HepG2 (cell line): ENCODE results near the gene HES7. TPM values are rescaled to one million over a fixed set of nuclear protein-coding genes. Genes with fewer than 3 reads are reported as not detected.

Source experiments
- ATAC-seq: fragments of 200-7000 bp; cut with Tn5 transposase; 3 replicates; pipeline ENCODE4 v1.9.1; 2020; ENCODE audit warnings: mild to moderate bottlenecking, moderate library complexity
- BruUV-seq: library from RNA; stranded (reverse); fragments of 400-500 nt; replicated peaks from 2 replicates; lab custom pipeline; 2021; lab: Mats Ljungman, UMichigan
- CTCF ChIA-PET: fragments of 300-600 bp; formaldehyde crosslinking; extraction: SDS; loops from one replicate; lab custom pipeline; 2021; ENCODE audit warnings: low total read pairs, inconsistent platforms, low intra/inter-chr PET ratio; lab: Yijun Ruan, JAX
- POLR2A ChIA-PET: fragments of 350-600 bp; sonication (Branson Sonifier 250); formaldehyde crosslinking; loops from one replicate; lab custom pipeline; 2020; ENCODE audit warnings: antibody characterized with exemption, inconsistent platforms; lab: Yijun Ruan, JAX
- DNase-seq: peaks from one replicate; pipeline ENCODE4 v3.0.0-alpha.2; 2015; ENCODE audit warnings: low spot score
- FAIRE-seq: peaks from 3 replicates; lab custom pipeline; 2011; peaks lifted over from hg19 to GRCh38; lab: Jason Lieb, UNC
- H2AFZ ChIP-seq: one replicate; pipeline ENCODE4 v1.6.1; 2011; ENCODE audit warnings: low read length, inconsistent platforms
- H3K27ac ChIP-seq: fragments of 300-600 bp; 3 replicates; pipeline ENCODE4 v1.8.0; 2011; ENCODE audit warnings: mixed run types, mild to moderate bottlenecking, mixed read lengths, low read length, inconsistent platforms; ENCODE audit not compliant: insufficient read depth; ENCODE audit errors: extremely low read length
- H3K27me3 ChIP-seq, 2 experiments: fragments of 200-600 bp in 1 of 2; 2 replicates in 1 of 2; 3 replicates in 1 of 2; pipeline versions ENCODE4 v1.6.0 to v1.8.0; 2011; ENCODE audit warnings: low read length in 2 of 2, mild to moderate bottlenecking in 2 of 2, moderate library complexity in 2 of 2, inconsistent platforms in 1 of 2; ENCODE audit not compliant: insufficient read depth in 2 of 2, control insufficient read depth in 1 of 2
- H3K36me3 ChIP-seq, 2 experiments: fragments of 200-600 bp in 1 of 2; replicated peaks in 1 of 2; 2 replicates in 1 of 2; 3 replicates in 1 of 2; pipeline versions ENCODE4 v1.5.1 to v1.8.0; 2011; ENCODE audit warnings: low read length in 2 of 2, inconsistent platforms in 1 of 2; ENCODE audit not compliant: insufficient read depth in 2 of 2, control insufficient read depth in 1 of 2
- H3K4me1 ChIP-seq: 2 replicates; pipeline ENCODE4 v1.5.1; 2012; ENCODE audit warnings: low read length, inconsistent platforms; ENCODE audit not compliant: insufficient read depth
- H3K4me2 ChIP-seq: 2 replicates; pipeline ENCODE4 v1.6.0; 2011; ENCODE audit warnings: low read depth, low read length, inconsistent platforms
- H3K4me3 ChIP-seq, 3 experiments: fragments of 200-600 bp in 1 of 3; sonication (generic), shearing (Covaris generic) in 1 of 3; replicated peaks in 1 of 3; 2 replicates each; pipeline ENCODE4 v1.5.1; 2011 to 2016; ENCODE audit warnings: low read length in 3 of 3, inconsistent platforms in 2 of 3, low read depth in 2 of 3, mild to moderate bottlenecking in 2 of 3, control low read depth in 1 of 3, mixed read lengths in 1 of 3; ENCODE audit not compliant: insufficient read depth in 1 of 3
- H3K79me2 ChIP-seq: one replicate; pipeline ENCODE4 v1.6.1; 2011; ENCODE audit warnings: low read length, inconsistent platforms; ENCODE audit not compliant: insufficient read depth
- H3K9ac ChIP-seq: 2 replicates; pipeline ENCODE4 v1.6.0; 2011; ENCODE audit warnings: mild to moderate bottlenecking, low read depth, low read length, inconsistent platforms; ENCODE audit not compliant: insufficient read depth
- H3K9me3 ChIP-seq: 2 replicates; pipeline ENCODE4 v1.5.1; 2012; ENCODE audit warnings: mild to moderate bottlenecking, low read length
- H4K20me1 ChIP-seq: 2 replicates; pipeline ENCODE4 v1.6.0; 2011; ENCODE audit warnings: inconsistent platforms, mild to moderate bottlenecking, low read length, moderate library complexity; ENCODE audit not compliant: insufficient read depth
- ARNT ChIP-seq: fragments of 450-650 bp; IDR thresholded peaks from 2 replicates; pipeline ENCODE4 v1.6.1; 2017
- CHD4 ChIP-seq: fragments of 200-600 bp; sonication (generic); IDR thresholded peaks from 2 replicates; pipeline ENCODE4 v1.7.0; 2017; ENCODE audit warnings: mild to moderate bottlenecking, low read length, borderline replicate concordance
- DMAP1 ChIP-seq: IDR thresholded peaks from 2 replicates; pipeline ENCODE4 v1.6.1; 2016
- ESRRA ChIP-seq: sonication (generic); formaldehyde crosslinking; IDR thresholded peaks from 2 replicates; pipeline ENCODE4 v1.5.1; 2020; ENCODE audit warnings: mild to moderate bottlenecking, low read depth, missing genetic modification reagents
- KDM4B ChIP-seq: sonication (generic); formaldehyde crosslinking; IDR thresholded peaks from 2 replicates; pipeline ENCODE4 v1.4.0; 2020; ENCODE audit warnings: missing genetic modification reagents
- LCORL ChIP-seq, 2 experiments: fragments of 450-650 bp in 1 of 2; sonication (generic) in 1 of 2; formaldehyde crosslinking in 1 of 2; IDR thresholded peaks; 2 replicates each; pipeline versions ENCODE4 v1.5.0 to v1.6.1; 2017 to 2020; ENCODE audit warnings: antibody characterized with exemption in 1 of 2, missing genetic modification reagents in 1 of 2
- MAZ ChIP-seq, 2 experiments: sonication (generic) in 1 of 2; formaldehyde crosslinking in 1 of 2; IDR thresholded peaks; 2 replicates each; pipeline versions ENCODE4 v1.5.0 to v1.6.1; 2012 to 2020; ENCODE audit warnings: low read depth in 2 of 2, mild to moderate bottlenecking in 2 of 2, borderline replicate concordance in 1 of 2, improper control_type of control experiment in 1 of 2, low read length in 1 of 2, missing genetic modification reagents in 1 of 2, moderate library complexity in 1 of 2
- MXD4 ChIP-seq: IDR thresholded peaks from 2 replicates; pipeline ENCODE4 v1.6.1; 2016; ENCODE audit warnings: mild to moderate bottlenecking, missing biosample characterization, missing genetic modification reagents
- NR2F2 ChIP-seq: IDR thresholded peaks from 2 replicates; pipeline ENCODE4 v1.6.1; 2012; ENCODE audit warnings: low read depth, inconsistent platforms, borderline replicate concordance
- REXO4 ChIP-seq: sonication (generic); formaldehyde crosslinking; IDR thresholded peaks from 2 replicates; pipeline ENCODE4 v1.8.0; 2022; ENCODE audit warnings: missing genetic modification reagents, mild to moderate bottlenecking, borderline replicate concordance
- SAP130 ChIP-seq: IDR thresholded peaks from 2 replicates; pipeline ENCODE4 v1.6.1; 2016; ENCODE audit warnings: low read depth
- SOX6 ChIP-seq, 2 experiments: fragments of 450-650 bp in 1 of 2; sonication (generic) in 1 of 2; formaldehyde crosslinking in 1 of 2; IDR thresholded peaks; 2 replicates each; pipeline versions ENCODE4 v1.4.0 to v1.6.1; 2017 to 2020; ENCODE audit warnings: antibody characterized with exemption in 1 of 2, mild to moderate bottlenecking in 1 of 2, missing genetic modification reagents in 1 of 2
- SRSF9 ChIP-seq: fragments of 200-400 bp; formaldehyde crosslinking; IDR thresholded peaks from 2 replicates; pipeline ENCODE4 v1.6.1; 2018; ENCODE audit warnings: borderline replicate concordance, mild to moderate bottlenecking, low read depth, low read length; ENCODE audit not compliant: insufficient read depth, poor library complexity, severe bottlenecking
- TRIM24 ChIP-seq: sonication (generic); formaldehyde crosslinking; IDR thresholded peaks from 2 replicates; pipeline ENCODE4 v1.8.0; 2022; ENCODE audit warnings: mild to moderate bottlenecking, missing genetic modification reagents
- ZFX ChIP-seq: sonication (generic); formaldehyde crosslinking; IDR thresholded peaks from 2 replicates; pipeline ENCODE4 v1.4.0; 2020; ENCODE audit warnings: mild to moderate bottlenecking, low read depth, missing genetic modification reagents, moderate library complexity
- ZNF556 ChIP-seq: sonication (generic); formaldehyde crosslinking; IDR thresholded peaks from 2 replicates; pipeline ENCODE4 v1.4.0; 2020; ENCODE audit warnings: mild to moderate bottlenecking, missing genetic modification reagents, borderline replicate concordance
- ZSCAN29 ChIP-seq: sonication (generic); formaldehyde crosslinking; conservative IDR thresholded peaks from 2 replicates; pipeline ENCODE4 v1.4.0; 2020; ENCODE audit warnings: mild to moderate bottlenecking, missing genetic modification reagents
- WGBS: methylation state at CpG from one replicate; pipeline ENCODE4 v1.1.6; 2017; ENCODE audit warnings: low lambda C conversion rate; 5-methylcytosine and 5-hydroxymethylcytosine counted together
- in situ Hi-C: cut with HindIII; loops from 2 replicates; pipeline ENCODE4 v1.10.0; 2017; ENCODE audit warnings: low pct_unique_long_range_greater_than_20kb; ENCODE audit not compliant: extremely low pct_ligation_motif_present
- intact Hi-C: fragments of 100-400 bp; cut with micrococcal nuclease; formaldehyde crosslinking; loops from one replicate; pipeline ENCODE4 v1.10.0; 2022; ENCODE audit not compliant: unreplicated experiment
- polyA plus RNA-seq, 8 experiments: library from polyadenylated mRNA; depleted of rRNA in 3 of 8; stranded (reverse) in 7 of 8; unstranded in 1 of 8; fragments of >200 nt; fragmentation: Illumina TruSeq in 4 of 8; extraction: Trizol in 4 of 8; gene quantifications; 2 replicates each; pipeline versions ENCODE4 v1.2.1 to v1.2.3, GENCODE V29; 2011 to 2016; ENCODE audit warnings: low read depth in 4 of 8, missing spikeins in 1 of 8, mixed read lengths in 1 of 8; ENCODE audit not compliant: insufficient read depth in 1 of 8
- total RNA-seq, 5 experiments: library from RNA; depleted of rRNA; stranded (reverse); fragments of >200 nt; fragmentation: Illumina TruSeq; extraction: Trizol; gene quantifications; 2 replicates each; pipeline ENCODE4 v1.2.3, GENCODE V29; 2016; ENCODE audit warnings: low read depth in 1 of 5
- TF ChIP-seq, protein P1 (sequence below): sonication (generic); formaldehyde crosslinking; IDR thresholded peaks from 2 replicates; pipeline ENCODE4 v1.8.1; 2023; ENCODE audit warnings: mild to moderate bottlenecking, missing genetic modification reagents
- TF ChIP-seq, protein P2 (sequence below): sonication (generic); formaldehyde crosslinking; IDR thresholded peaks from 2 replicates; pipeline ENCODE4 v1.9.0; 2021; ENCODE audit warnings: missing genetic modification reagents, mild to moderate bottlenecking, borderline replicate concordance

Gene HES7
- total and polyA plus RNA-seq, 2 of the 13 experiments (the other 11 are each of a cell fraction or from before 2014, with no cell fraction given): not detected

- Histone ChIP-seq H3K36me3 (no peaks in the 10 kb centered on the region), H3K4me2 (peak overlapping the region; percentile 100), H3K79me2 (no peaks in the 10 kb centered on the region), H2AFZ (peak overlapping the region; percentile 71), H3K27me3 (peaks cover 5 to 46% of the 10 kb centered on the region in 2 experiments), H4K20me1 (peaks cover 3% of the 10 kb centered on the region; the same call in 1 of the 2 replicates), H3K4me3 (peak overlapping the region; percentile 58 to 95 (median 68)), H3K9ac (peak overlapping the region; percentile 32; the same call in 1 of the 2 replicates), H3K9me3 (no peaks in the 10 kb centered on the region), H3K4me1 (peaks cover 45% of the 10 kb centered on the region), H3K27ac (no peak overlapping the region)
- intact Hi-C loops: no loop called here
- ChIA-PET CTCF (no interaction called here), POLR2A (interaction anchor here (1.0 to 1.9 kb wide), 4 partner anchors 8 to 284 kb away, joined by 4 to 11 read pairs (median 4); partner anchors contain the start of gene ALOXE3)
- in situ Hi-C loops: loop anchor here (10.0 kb wide), 1 partner anchor 58 kb away; no protein-coding TSS in a partner anchor
- BruUV-seq: no TSS peak
- no peak for DNase-seq
- WGBS: under 1% methylated on average over 27 of the region's 45 CpGs
- peak; percentile 32 for ATAC-seq
- FAIRE-seq: no peak
- TF ChIP-seq, protein P1, sequence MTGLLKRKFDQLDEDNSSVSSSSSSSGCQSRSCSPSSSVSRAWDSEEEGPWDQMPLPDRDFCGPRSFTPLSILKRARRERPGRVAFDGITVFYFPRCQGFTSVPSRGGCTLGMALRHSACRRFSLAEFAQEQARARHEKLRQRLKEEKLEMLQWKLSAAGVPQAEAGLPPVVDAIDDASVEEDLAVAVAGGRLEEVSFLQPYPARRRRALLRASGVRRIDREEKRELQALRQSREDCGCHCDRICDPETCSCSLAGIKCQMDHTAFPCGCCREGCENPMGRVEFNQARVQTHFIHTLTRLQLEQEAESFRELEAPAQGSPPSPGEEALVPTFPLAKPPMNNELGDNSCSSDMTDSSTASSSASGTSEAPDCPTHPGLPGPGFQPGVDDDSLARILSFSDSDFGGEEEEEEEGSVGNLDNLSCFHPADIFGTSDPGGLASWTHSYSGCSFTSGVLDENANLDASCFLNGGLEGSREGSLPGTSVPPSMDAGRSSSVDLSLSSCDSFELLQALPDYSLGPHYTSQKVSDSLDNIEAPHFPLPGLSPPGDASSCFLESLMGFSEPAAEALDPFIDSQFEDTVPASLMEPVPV (CRISPR knock-in tag): no peak
- TF ChIP-seq ZFX (CRISPR knock-in tag) (peak; percentile 28), NR2F2 (no peak), REXO4 (CRISPR knock-in tag) (no peak), DMAP1 (no peak), CHD4 (no peak), MAZ (IDR thresholded peaks at IDR 0.05; ENCODE audit: borderline replicate concordance, low read depth, low read length) (no peak), MAZ (CRISPR knock-in tag; IDR thresholded peaks at IDR 0.05; ENCODE audit: low read depth) (no peak), ZNF556 (no peak), SAP130 (CRISPR knock-in tag) (0 out of 2 replicates have a peak, but pooled peaks have one; percentile 16), ESRRA (no peak), MXD4 (CRISPR knock-in tag) (no peak), SRSF9 (no peak), ZSCAN29 (CRISPR knock-in tag) (no peak), KDM4B (CRISPR knock-in tag) (no peak), LCORL (IDR thresholded peaks at IDR 0.05) (no peak), LCORL (CRISPR knock-in tag; IDR thresholded peaks at IDR 0.05) (no peak), SOX6 (IDR thresholded peaks at IDR 0.05) (no peak), SOX6 (CRISPR knock-in tag; IDR thresholded peaks at IDR 0.05) (no peak), TRIM24 (no peak), ARNT (no peak)
- TF ChIP-seq, protein P2, sequence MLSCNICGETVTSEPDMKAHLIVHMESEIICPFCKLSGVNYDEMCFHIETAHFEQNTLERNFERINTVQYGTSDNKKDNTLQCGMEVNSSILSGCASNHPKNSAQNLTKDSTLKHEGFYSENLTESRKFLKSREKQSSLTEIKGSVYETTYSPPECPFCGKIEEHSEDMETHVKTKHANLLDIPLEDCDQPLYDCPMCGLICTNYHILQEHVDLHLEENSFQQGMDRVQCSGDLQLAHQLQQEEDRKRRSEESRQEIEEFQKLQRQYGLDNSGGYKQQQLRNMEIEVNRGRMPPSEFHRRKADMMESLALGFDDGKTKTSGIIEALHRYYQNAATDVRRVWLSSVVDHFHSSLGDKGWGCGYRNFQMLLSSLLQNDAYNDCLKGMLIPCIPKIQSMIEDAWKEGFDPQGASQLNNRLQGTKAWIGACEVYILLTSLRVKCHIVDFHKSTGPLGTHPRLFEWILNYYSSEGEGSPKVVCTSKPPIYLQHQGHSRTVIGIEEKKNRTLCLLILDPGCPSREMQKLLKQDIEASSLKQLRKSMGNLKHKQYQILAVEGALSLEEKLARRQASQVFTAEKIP: no peak
Observed at GRCh38 chr17:8126491-8127066, 2.7 kb upstream of the HES7 start.
